CMK (cell line): ENCODE results near the gene SELENOK.

Experiments
- DNase-seq: peaks from one replicate; pipeline ENCODE4 v3.0.0-alpha.2; 2010; ENCODE audit warnings: low read depth

Gene SELENOK

DNA sequence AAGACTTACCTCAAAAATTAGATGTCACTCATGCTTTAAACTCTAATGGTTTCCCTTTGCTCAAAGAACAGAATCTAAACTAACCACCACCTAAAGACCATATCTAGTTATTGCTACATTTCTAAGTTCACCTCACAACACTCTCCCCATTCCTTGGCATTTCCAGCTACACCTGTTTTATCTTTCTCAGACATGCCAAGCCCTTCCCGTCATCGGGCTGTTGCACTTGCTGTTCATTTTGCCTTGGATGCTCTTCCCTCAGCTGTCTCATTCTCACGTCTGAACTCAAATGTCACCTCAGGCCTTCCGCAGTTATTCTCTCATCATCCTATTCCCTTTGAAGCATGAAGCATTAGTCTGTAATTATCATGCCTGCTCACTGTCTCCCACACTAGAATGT, 8.7 kb downstream of the SELENOK start:
- no peak for DNase-seq

DNA sequence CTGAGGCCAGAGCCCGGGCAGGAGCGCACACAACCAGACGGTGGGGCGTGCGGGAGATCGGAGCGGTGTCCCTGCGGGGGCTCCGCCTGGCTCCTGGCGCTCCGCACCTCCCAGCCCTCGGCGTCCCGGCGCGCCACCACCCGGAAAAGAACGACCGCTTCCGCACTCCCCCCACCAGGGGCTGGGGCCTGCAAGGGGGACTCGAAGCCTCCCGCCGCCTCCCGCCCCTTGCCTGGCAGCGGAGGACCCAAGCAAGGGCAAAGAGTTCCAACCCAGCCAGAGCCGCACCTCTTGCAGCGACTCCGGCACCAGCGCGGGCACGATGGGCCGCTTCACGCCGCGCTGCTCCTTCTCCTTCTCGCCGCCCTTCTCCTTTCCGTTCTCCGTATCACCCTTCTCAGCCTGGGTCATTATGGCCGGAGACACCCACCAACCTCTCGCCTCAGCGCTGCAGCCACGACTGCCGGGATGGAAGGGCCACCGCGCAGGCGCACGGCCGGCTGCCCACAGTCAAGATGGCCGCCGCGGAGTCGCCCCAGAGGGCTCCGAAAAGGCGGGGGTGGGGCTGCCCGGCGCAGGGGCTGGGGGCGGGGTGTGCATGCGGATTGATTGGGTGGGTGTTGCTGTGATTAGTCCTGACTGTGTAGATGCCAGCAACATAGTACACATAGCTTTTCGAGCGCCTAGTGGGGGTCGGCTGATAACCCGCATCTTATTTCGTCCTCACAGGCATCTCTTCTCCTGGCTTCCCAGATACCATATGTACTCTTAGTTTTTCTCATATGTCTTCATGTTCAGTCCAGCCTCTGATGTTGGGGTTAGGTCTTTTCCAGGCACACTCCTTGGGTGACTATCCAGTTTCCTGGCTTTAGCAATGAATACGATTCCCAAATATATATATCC, 9.7 kb downstream of the SELENOK start, which contains the start of gene ACTR8:
Gene ACTR8, minus strand, starts transcription at position 462 of the 903 bp plus-strand sequence. Its CDS starts 51 bp downstream, at position 411.
- DNase-seq, result peak; percentile 77

- no peak for DNase-seq
Observed at GRCh38 chr3:53880396-53881345, 11.0 kb downstream of the SELENOK start.

- DNase-seq, result no peak
Observed at GRCh38 chr3:53865732-53866499, 25.7 kb downstream of the SELENOK start.

- no peak for DNase-seq
Observed at GRCh38 chr3:53863145-53863544, 28.5 kb downstream of the SELENOK start.

DNA sequence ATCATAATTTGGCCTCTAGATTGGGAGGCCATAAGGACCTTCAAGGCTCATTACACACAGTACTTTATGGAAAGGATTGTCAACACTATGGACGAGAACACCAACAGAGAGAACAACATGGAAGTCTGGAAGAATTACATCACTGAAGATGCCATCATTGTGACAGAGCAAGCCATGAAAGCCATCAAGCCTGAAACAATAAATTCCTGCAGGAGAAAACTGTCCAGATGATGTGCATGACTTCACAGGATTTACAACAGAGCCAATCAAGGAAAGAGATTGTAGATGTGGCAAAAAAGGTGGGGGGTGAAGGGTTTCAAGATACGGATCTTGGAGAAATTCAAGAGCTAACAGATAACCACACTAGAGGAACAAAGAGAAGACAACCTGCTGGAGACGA, 29.4 kb downstream of the SELENOK start:
- DNase-seq, result no peak

DNA sequence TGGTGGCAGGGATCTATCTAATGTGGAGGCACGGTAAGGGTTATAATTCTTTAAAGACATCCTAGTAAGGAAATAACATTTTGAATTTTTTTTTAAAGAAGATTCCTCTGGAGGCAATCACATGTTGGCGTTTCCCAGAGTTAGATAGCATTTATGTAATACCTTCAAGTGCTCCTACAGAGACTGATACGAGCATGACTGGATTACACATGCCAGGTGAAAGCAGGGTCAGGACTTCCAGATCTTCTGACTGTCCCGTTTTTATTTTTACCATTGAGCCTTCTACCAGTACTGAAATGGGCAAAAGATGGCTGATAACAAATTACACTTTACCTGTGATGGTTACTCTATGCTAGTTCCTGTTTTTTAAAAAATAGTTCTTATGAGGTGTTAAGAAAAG, 31.5 kb downstream of the SELENOK start:
- DNase-seq, result no peak

DNA sequence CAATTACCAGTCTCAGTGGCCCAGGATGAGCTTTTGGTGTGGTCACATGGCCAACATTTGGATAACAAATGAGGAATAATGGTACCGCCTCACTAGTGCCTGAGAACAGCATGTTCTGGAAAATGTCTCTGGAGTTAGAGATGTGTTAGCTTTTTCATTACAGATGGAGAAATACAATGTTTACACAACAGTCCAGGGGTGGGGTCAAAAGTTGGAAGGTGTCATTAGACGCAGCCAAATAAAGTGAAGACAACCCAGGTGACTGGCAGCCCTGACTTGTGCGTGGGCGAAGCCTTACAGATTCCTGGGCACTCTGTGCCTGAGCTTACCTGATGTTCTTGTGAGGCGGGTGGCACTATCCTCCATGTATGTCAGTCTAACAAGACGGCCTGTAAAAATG, 32.5 kb downstream of the SELENOK start:
- no peak for DNase-seq

DNA sequence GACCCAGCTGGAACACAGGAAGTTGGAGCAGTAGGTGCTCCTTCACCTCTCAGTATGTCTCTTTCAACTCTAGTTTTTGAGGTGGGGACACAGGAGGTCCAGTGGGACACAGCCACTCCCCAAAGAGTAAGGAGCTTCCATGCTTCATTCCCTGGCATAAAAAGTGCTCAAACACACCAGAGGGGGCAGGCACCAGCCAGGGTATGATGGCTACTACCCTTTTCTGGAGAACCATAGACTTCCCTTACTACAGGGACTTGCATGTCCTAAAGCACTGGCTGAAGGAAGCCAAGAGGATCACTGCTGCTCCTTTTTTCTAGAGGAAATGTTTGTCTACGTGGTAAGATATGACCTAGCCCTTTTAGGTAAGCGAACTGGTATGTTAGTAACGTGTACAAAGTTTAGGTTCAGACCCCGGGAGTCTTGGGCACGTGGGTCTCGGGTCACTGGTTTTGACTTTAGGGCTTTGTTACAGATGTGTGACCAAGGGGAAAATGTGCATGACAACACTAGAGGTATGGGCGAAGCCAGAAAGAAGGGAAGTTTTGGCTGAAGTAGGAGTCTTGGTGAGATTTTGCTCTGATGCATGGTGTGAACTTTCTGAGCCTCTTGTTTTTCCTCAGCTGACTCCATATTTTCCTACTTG, 33.4 kb downstream of the SELENOK start:
- DNase-seq, result no peak

DNA sequence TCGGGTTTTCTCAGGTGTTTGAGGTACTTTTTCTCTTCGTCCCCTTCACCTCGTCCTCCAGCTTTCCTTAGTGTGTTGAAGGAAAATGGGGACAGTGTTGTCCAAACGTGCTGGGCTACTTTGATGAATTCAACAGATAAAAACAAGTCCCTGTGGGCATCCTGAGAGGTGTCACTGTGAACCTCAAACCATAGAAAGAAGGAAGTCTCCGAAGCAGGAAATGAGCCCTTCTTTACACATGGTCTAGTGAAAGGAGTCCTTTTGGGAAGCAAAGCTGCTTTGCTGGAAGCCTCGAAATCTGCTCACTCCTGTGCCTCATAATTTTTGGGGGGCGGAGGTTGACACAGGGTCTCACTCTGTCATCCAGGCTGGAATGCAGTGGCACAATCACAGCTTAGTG, 34.7 kb downstream of the SELENOK start:
- DNase-seq, result no peak

DNA sequence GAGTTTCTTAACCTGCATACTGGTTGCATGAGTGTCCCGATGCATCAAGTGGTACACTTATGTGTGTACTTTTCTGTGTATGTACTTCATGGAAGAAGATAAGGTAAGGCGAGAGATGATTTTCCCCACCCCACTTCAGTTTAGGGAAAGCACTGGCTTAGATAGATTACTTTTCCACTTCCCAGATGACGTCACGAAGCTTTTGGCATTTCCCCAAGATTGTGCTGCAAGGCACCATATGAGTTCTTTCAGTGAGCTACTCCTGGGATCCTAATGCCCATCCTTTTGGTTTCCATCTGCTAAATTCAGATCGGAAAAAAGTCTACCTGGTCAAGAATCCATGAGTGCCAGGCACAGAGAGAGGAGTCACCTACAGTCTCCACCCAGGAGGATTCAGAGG, 40.8 kb downstream of the SELENOK start:
- DNase-seq, result no peak

DNA sequence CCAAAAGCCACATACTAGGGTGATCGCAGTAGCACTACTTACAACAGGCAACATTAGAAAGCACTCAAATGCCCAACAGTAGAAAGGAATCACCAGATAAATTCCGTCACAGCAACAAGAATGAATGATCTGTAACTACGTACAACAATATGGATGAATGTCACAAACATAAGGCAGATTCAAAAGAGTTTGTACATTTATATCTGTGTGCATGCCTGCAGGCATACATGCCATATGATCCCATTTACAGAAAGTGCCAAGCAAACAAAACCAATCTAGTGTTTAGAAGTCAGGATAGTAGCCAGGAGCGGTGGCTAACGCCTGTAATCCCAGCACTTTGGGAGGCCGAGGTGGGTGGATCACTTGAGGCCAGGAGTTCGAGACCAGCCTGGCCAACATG, 41.7 kb downstream of the SELENOK start:
- no peak for DNase-seq

DNA sequence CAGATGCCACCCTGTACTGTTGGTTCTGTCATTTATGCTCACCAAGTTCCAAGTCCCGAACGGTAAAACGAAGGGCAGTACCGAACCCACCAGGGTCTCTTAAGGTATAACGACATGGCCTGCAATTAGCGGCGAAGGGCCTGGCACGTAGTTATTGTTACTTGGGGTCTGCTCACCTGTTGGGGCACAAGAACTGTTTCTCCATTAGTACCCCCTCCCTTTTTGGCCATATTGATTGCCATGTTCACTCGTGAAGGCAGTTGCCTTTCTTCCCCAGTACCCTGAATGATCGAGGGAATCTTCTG, 44.9 kb downstream of the SELENOK start:
- no peak for DNase-seq

- DNase-seq, result no peak
Observed at GRCh38 chr3:53846134-53846850, 45.4 kb downstream of the SELENOK start, which contains the start of the genes CHDH and IL17RB. Gene CHDH (minus strand): TSS chr3:53846419. CDS start chr3:53824008, 22,411 bp downstream. Gene IL17RB (plus strand): TSS chr3:53846568. CDS start chr3:53846589, 21 bp downstream.

DNA sequence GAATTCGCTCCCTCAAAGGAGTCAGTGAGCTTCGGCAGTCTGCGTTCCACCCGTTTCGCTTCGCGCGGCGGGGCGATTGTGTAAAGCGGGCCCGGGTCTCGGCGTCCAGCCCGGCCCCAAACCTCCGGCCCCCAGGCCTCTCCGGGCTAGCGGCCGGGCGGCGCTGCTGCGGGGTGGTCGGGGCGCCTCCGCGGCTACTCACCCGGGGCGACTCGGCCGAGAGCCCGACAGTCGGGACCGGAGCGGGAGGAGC, 45.9 kb downstream of the SELENOK start:
- no peak for DNase-seq

DNA sequence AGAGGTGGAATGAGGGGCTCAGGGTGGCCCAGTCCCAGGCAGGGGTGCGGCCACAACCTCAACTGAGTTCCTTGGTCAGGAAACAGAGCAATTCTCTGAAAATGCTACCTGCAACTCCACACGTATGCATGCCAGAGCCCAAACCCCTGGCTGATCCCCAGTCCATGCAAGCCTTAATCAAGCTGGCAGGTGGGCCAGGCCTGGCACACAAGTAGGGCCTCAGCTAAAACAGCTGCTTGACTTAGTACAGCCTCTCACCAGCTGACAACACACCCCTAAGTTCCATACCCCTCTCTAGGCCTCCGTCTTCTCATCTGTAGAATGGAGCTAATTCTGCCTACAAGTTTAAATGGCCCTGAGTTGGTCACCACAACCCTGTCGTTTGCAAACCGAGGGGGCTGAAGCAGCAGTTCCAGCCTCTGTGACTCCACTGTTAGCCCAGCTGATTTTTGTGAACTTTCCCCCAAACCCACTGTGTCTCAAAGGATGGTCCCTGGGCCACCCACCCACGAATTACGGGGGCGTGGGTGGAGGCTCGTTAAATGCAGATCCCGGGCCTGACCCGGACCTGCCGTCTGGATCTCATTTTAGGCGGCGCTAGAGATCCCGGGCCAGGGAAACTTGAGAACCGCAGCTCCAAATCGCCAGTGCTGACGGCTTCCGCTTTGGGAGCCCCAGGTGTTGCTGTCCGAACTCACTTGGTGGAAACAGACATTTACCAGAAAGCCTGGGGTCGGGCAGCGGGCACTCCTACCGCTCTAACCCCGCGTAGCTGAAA, 46.4 kb downstream of the SELENOK start:
- no peak for DNase-seq

DNA sequence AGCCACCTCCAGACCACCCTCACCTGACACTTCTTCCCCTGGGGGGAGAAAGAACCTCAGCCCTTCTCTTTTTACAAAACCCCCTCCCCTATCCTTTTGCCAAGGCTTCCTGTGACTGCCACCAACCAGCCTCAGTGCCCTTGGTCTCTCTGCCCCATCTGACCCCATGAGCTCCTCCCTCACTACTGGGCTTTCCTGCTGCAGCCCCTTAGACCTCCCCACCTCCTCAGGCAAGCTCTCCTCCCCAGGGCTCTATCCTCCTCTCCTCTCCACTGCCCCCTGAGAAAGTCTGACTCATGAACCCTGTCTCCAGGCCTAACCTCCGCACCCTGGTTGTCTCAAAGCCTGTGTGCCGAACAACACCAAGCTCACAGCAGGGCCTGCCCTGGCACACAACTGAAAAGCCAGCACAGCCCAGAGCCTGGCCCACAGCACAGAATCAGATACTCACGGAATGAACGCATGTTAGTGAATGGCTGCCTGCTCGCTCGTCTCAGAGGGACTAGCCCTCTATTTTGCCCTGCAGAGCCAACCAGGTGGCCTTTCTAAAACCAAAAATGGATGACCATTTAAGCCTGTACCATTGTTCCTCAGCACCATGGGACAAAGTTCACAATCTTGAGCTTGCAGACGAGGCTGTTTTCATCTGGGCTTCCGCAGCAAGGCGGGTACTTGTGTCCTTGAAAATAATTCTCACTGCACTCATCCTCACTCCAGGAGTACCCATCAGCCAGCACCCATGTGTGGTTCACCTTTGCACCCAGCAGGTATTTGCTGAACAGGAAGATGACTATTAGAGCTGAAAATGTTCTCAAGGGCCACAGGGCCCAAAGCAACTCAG, 47.2 kb downstream of the SELENOK start:
- DNase-seq, result no peak

GRCh38 chr3:53843195-53844177, 48.2 kb downstream of the SELENOK start:
- DNase-seq, result no peak
